Lower lobe of right lung (tissue), 2 donors: ENCODE results near the gene ANAPC1. TPM values are rescaled to one million over a fixed set of nuclear protein-coding genes. Genes with fewer than 3 reads are reported as not detected.
"Not testable (repeated sequence)": the region's sequence is repeated elsewhere in the genome, so short reads cannot be mapped to it uniquely, and the experiment has no call there.

Experiments used
- ATAC-seq, 2 donors: fragments of 200-7000 bp; cut with Tn5 transposase; one replicate each; pipeline ENCODE4 v1.9.1; 2020 to 2022; ENCODE audit warnings: mild to moderate bottlenecking in 2 of 2, moderate library complexity in 2 of 2
- DNase-seq: peaks from one replicate; pipeline ENCODE4 v3.0.0-alpha.2; 2020
- H3K27ac ChIP-seq: fragments of 200-600 bp; one replicate; pipeline ENCODE4 v1.8.0; 2022
- H3K27me3 ChIP-seq: fragments of 200-600 bp; one replicate; pipeline ENCODE4 v1.8.0; 2022; ENCODE audit warnings: low read depth
- H3K36me3 ChIP-seq: fragments of 200-600 bp; one replicate; pipeline ENCODE4 v1.8.0; 2022; ENCODE audit warnings: mild to moderate bottlenecking
- H3K4me1 ChIP-seq: fragments of 200-600 bp; one replicate; pipeline ENCODE4 v1.8.0; 2022
- H3K4me3 ChIP-seq: fragments of 200-600 bp; one replicate; pipeline ENCODE4 v1.8.0; 2022; ENCODE audit warnings: mild to moderate bottlenecking
- H3K9me3 ChIP-seq: fragments of 200-600 bp; one replicate; pipeline ENCODE4 v1.8.0; 2022
- intact Hi-C: fragments of 100-400 bp; cut with DNase I; formaldehyde crosslinking; loops from one replicate; pipeline ENCODE4 v1.11.0; 2022
- total RNA-seq: library from RNA; stranded (reverse); fragmentation: NEBNext Ultra II Directional; extraction: Animal tissue kit (Norgen Biotek cat#: 25700); gene quantifications from one replicate; pipeline ENCODE4 v1.2.1, GENCODE V29; 2021
- donor health status: DM: no; HTN: yes; CAD: no; lungs with severe emphysema.

Gene ANAPC1
- total RNA-seq, 1 donor from 2014 or later: 32.2 TPM

DNA sequence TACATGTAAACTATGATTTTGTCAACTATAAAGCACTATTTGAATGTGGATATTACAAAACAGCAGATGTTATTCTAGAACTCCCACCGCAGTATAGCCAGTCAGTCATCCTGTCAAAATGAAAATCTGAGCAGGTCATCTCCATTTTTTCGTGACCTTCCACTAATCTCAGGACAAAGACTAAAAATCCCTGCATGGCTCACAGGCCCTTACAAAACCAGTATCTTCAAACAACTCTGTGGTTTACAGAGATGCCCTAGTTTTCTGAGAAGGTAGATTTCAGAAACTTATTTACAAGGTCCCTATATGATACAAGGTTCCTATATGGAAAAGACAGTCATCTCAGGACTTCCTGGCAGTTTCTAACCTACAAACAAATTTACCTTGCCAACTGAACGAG, 49.8 kb downstream of the ANAPC1 start:
- peaks cover 37% of the 10 kb centered on the region for H3K36me3 ChIP-seq
- H3K27ac ChIP-seq, DNase-seq, ATAC-seq, H3K4me3 ChIP-seq, H3K4me1 ChIP-seq, H3K27me3 ChIP-seq, intact Hi-C loops, H3K9me3 ChIP-seq: not testable (repeated sequence)

DNA sequence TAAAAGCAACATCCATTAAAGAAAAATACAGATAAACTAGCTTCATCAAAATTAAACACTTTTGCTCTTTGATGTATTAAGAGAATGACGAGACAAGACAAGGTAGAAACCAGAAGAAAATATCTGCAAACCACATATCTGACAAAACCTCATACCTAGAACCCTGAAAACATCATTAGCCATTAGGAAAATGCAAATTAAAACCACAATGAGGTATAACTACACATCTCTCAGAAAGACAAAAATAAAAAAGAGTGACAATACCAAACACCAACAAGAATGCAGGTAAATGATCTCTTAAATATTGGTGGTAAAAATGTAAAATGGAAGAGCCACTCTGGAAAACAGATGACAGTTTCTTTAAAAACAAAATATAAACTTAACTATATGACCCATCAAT, 53.5 kb downstream of the ANAPC1 start:
- peaks cover 45% of the 10 kb centered on the region for H3K36me3 ChIP-seq
- intact Hi-C loops, H3K27me3 ChIP-seq: not testable (repeated sequence)

DNA sequence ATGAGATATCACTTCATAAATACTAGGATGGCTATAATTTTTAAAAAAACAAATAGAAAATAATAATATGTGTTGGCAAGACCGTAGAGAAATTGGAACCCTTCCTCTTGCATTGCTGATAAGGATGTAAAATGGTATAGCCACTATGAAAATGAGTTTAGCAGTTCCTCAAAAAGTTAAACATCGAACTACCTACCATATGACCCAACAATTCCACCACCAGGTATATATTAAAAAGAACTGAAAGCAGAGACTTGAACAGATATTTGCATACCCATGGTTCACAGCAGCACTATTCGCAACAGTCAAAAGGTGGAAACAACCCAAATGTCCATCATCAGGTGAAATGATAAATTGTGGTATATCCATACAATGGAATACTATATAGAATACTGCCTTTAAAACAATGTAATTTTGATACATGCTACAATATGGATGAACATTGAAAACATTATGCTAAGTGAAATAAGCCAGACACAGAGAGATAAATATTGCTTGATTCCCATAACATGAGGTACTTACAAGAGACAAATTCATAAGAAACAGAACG, 55.7 kb downstream of the ANAPC1 start:
- H3K9me3 ChIP-seq, H3K4me1 ChIP-seq, intact Hi-C loops, ATAC-seq, H3K27me3 ChIP-seq, DNase-seq, H3K27ac ChIP-seq, H3K4me3 ChIP-seq: not testable (repeated sequence)
- peaks cover 47% of the 10 kb centered on the region for H3K36me3 ChIP-seq

More for the DNA sequence above, 53.5 kb downstream of the ANAPC1 start:
- not testable (repeated sequence) for H3K4me1 ChIP-seq, H3K9me3 ChIP-seq, H3K27ac ChIP-seq, DNase-seq, H3K4me3 ChIP-seq, ATAC-seq

DNA sequence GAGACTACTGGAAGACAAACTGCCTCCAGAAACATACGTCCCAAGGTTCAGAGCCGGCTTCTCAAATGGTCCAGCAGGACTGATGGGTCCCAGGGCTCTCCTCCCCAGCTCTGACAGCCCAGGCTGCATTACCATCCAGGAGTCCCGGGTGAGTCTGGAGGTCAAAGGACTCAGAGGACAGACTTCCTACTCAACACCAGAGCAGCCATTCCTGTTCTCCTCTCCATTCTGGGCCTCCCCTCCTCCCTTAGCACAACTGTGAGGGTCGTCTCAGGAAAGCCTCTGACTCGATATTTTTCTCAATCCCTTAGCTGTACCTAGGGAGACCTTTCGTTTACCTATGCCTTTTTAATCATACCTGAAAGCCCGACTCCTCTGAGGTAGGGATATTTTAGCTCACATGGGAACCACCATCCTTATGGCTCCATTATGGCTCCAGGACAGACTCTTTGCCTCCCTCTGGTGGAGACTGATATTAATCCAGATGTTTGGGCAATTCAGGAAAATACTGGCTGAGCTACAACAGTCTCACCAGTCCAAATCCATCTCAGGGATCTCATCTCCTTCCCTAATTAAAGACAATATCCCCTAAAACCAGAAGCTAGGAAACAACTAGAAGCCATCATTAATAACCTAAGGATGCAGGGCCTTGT, 70.9 kb downstream of the ANAPC1 start:
- H3K9me3 ChIP-seq, H3K4me1 ChIP-seq, H3K4me3 ChIP-seq, DNase-seq, H3K36me3 ChIP-seq, H3K27ac ChIP-seq, H3K27me3 ChIP-seq, intact Hi-C loops: not testable (repeated sequence)
- peak in 1 of 2 donors; percentile 63 for ATAC-seq

DNA sequence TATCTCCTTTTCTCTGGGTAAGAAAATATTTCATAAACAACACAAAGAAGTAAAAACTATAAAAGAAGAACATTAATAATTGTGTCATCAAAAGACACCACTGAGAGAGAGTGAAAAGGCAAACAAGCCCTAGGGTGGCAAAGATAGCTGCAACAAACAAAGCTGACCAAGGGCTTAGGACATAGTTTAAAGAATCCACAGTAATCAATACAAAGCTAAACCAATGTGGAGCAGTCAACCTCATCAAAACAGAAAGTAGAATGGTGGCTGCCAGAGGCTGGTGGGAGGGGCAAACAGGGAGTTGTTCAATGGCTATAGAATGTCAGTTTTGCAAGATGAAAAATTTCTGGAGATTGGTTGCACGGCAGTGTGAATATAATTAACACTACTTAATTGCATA, 93.4 kb downstream of the ANAPC1 start:
- DNase-seq, H3K36me3 ChIP-seq, H3K27me3 ChIP-seq, H3K4me1 ChIP-seq, intact Hi-C loops, H3K4me3 ChIP-seq, ATAC-seq, H3K27ac ChIP-seq, H3K9me3 ChIP-seq: not testable (repeated sequence)

DNA sequence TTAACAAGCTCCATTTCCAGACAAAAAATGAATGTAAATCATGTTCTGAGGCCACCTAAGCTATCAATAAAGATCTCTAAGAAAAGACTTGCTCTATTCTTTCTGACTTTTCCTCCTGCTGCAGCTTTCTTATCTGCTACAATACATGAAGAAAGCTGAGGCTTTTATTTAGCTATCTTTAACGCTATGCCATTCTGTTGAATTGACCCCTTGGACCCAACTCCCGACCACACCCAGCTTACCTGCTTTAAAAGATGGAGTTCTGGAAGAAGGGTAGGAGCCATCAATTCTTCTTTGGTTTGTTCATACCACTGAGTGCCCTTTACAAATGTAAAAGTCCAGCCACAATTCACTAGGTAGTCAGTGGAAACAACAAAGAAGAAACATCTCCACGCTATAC, 99.9 kb downstream of the ANAPC1 start:
- H3K4me1 ChIP-seq, intact Hi-C loops, ATAC-seq, H3K27me3 ChIP-seq, H3K9me3 ChIP-seq, H3K27ac ChIP-seq, DNase-seq, H3K4me3 ChIP-seq, H3K36me3 ChIP-seq: not testable (repeated sequence)

DNA sequence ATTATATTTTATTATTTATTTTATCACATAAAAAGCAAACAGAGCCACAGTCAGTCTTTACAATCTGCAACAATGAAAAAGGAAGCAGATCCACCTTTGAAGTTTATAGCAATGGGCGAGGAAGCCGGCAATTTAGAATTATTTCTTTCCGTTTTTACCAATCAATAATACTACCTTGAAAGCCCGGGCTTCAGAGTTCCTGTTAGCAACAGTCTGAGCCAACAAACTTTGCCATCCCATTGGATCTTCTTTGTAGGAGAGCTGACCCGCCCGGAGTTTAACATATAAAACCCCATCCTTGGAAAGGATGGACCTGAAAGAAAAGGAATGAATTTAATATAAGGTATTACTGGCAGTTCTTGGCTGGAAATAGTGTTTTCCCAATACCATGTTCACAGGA, 101.8 kb downstream of the ANAPC1 start:
- DNase-seq, H3K4me1 ChIP-seq, H3K36me3 ChIP-seq, H3K27me3 ChIP-seq, H3K27ac ChIP-seq, ATAC-seq, H3K9me3 ChIP-seq, intact Hi-C loops, H3K4me3 ChIP-seq: not testable (repeated sequence)

DNA sequence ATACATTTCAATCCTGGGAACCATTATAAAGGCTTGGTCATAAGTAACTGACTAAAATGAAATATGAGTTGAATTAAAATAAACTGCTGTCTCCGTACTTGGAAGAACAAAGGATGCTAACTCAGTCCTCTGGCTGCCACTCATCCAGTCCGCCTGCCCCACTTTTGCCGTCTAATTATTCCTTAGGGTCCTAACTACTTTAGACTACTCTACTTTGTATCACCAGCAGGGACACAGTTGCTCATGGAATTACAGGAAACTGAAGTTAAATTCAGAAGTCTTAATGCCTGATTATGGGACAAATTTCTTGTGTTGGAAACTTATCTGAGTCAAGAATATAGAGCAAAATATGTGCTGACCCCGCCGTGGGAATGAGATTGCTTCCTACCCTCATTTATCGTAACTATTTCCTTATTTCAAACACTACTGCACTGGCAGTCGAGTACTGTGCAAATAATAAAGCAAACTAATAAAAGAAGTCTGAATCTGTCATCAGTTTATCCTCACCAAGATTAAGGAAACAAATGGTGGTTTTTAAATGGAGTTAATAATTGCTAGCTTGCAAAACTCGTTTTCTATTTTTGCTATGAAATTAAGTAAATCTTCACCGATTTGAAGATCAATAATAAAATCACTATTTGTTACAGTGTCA, 102.4 kb downstream of the ANAPC1 start:
- H3K27me3 ChIP-seq, H3K27ac ChIP-seq, H3K4me1 ChIP-seq, H3K9me3 ChIP-seq, H3K4me3 ChIP-seq, intact Hi-C loops, DNase-seq, ATAC-seq, H3K36me3 ChIP-seq: not testable (repeated sequence)

DNA sequence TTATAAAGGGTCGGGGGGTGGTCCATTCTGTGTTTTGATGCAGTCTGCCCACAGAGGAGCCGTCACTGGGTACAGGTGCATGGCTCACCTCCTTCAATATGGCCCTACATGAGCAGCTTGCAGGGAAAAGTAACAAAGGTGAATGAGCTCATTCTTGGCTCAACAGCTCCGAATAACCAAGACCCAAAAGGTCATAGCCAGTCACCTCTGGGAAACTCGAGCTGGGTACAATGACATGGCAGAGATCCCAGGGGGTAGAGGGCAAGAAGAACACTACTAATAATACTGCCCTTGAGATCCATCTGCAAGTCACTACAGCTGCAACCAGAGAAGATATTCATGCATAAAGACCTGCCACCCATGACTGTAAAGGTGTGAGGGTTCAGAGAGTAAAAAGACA, 106.8 kb downstream of the ANAPC1 start:
- ATAC-seq, H3K4me3 ChIP-seq, H3K9me3 ChIP-seq, H3K4me1 ChIP-seq, H3K27me3 ChIP-seq, intact Hi-C loops, H3K27ac ChIP-seq, H3K36me3 ChIP-seq, DNase-seq: not testable (repeated sequence)

DNA sequence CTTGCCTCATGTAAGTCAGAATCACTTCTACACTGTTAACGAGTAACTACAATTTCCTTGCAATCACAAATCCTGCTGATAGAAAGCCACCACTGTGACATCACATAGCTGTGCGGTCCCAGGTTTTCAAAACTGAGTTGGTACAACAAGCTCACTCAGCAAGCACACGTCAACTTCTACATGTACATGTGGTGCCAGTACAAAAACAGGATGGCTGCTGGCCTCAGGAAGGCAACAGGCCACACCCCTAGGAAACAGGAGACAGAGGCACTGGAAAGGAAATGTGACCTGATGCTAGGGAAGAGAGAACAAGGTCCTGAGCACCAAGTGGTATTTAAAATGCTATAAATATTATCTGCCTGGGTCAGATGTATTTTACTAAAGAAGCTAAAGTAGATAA, 107.7 kb downstream of the ANAPC1 start:
- intact Hi-C loops, H3K9me3 ChIP-seq, H3K27me3 ChIP-seq, H3K4me3 ChIP-seq, H3K27ac ChIP-seq, DNase-seq, H3K36me3 ChIP-seq, H3K4me1 ChIP-seq, ATAC-seq: not testable (repeated sequence)

DNA sequence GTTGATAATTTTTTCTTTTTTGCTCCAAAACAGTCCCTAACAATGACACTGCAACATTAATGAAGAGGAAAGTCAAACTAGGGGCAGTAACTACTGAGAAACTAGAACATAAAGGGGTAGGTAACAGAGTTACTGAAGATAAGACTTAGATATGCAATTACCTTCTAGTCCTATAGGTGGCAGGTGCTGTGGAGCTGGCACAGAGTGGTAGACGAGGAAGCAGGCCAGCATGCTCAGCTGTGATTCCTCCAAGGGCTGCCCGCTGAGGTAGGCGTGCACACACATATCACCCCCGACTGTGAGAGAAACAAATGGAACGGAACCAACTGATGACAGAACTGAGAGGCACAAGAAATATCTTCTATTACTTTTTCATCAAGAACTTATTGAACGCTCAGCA, 111.8 kb downstream of the ANAPC1 start:
- DNase-seq, H3K36me3 ChIP-seq: not testable (repeated sequence)

DNA sequence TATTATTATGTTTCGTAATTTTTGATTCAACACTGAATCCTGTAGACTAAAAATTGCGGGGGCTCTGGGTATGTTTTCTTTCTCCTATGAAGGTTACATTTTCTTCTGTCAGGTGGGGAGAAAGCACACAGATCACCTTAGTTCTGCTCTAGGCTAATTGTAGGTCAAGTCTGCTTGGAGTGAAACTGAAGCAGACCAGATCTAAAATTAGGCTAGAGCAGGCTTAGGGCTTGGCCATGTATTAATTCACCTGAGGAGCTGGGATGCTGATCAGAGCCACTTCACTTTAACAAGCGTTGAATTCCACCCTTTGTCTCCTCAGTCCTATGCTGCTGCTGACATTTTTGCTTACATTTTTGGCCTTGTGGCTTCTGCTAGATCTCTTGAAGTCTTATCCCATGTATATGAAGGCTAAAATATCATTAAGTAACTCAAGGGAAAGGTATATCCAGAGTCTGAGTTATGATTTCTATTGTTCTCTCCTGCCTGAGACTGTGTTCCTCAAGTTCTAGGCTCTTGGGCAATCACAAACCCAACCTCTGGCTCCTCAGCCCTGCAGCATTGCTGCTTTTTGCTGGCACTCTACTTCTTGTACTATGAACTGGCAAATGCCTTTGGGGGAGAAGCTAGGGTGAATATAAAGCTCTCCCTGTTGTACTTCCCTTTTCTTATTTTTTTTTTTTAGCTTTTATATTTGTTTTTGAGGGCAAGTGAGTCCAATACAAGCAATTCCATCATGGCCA, 112.9 kb downstream of the ANAPC1 start:
- intact Hi-C loops, H3K27ac ChIP-seq, ATAC-seq, H3K36me3 ChIP-seq, H3K4me3 ChIP-seq, H3K27me3 ChIP-seq, H3K9me3 ChIP-seq, H3K4me1 ChIP-seq, DNase-seq: not testable (repeated sequence)

More for the DNA sequence above, 111.8 kb downstream of the ANAPC1 start:
- H3K4me3 ChIP-seq, H3K4me1 ChIP-seq, H3K27me3 ChIP-seq, H3K27ac ChIP-seq, intact Hi-C loops, H3K9me3 ChIP-seq: not testable (repeated sequence)
- peak; percentile 52 to 62 for ATAC-seq

DNA sequence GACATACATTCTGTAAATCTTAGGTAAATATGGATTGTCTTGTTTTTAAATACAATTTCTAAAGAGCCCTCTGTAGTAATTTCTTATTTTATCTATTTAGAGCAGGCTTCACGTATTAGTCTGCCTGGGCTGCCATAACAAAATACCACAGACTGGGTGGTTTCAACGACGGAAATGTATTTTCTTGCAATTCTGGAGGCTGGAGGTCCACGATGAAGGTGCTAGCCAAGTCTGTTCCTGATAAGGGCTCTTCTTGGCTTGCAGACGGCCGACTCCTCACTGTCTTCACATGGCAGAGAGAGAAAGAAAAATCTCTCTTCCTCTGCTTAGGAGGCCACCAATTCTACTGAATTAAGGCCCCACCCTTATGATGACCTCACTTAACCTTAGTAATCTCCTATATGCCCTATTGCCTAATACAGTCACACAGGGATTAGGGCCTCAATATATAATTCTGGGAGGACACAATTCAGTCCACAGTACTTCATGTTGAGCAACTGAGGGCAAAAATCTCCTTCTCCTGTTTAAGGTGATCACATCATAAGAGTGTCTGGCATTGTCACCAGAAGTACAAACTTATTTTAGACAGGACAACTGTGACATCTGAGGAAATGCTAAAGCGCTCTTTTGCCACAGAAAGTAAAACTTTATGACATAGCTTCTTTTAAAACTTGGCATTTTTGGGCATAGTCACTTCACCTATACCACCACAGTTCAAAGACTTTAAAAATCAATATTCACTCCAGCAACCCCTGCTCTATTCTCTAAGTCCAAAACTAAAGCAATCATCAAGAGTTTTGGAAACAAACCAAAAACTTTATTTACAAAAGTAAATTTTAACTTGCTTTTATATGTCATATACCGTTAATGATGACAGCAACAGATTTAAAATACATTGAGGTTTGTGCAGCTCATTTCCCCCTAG, 115.5 kb downstream of the ANAPC1 start:
- H3K27me3 ChIP-seq, intact Hi-C loops, H3K4me3 ChIP-seq, H3K9me3 ChIP-seq, DNase-seq, ATAC-seq, H3K4me1 ChIP-seq, H3K27ac ChIP-seq, H3K36me3 ChIP-seq: not testable (repeated sequence)
